CD4-positive, alpha-beta T cell treated with Interleukin-1 beta for 1 hour (primary cell): Measurements from ENCODE around the gene RLN1.
A peak's percentile ranks its signal among the peaks of the same experiment; 100 is the strongest.
"Not testable (repeated sequence)": the region's sequence is repeated elsewhere in the genome, so short reads cannot be mapped to it uniquely, and the experiment has no call there.

Experiments
- DNase-seq, 2 donors: peaks; one replicate each; pipeline ENCODE4 v3.0.0-alpha.2; 2020 to 2022

Gene RLN1

DNA sequence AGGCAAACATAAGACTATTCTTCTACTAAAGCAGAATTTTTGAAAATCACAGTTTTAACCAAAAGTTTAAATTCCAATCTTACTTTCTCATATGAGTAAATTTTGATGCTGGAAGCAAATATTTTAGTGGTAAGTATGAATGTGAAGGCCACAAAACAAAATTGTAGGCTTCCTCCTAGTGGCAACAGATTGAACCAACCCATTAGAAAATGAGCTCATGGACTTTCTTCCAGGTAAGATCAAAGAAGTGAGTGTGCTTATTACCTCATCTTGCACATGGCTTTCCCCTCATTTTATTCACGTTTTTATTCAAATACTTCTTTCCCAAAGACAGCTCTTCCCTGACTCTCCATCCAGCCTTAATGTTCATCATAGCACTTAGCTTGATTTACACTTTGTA lies 18.6 kb downstream of the RLN1 start:
- DNase-seq, result peak in 1 of 2 donors; percentile 6

DNA sequence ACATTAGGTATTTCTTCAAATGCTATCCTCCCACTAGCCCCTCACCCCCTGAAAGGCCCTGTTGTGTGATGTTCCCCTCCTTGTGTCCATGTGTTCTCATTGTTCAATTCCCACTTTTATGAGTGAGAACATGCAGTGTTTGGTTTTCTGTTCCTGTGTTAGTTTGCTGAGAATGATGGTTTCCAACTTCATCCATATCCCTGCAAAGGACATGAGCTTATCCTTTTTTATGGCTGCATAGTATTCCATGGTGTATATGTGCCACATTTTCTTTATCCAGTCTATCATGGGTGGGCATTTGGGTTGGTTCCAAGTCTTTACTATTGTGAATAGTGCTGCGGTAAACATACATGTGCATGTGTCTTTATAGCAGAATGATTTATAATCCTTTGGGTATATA lies 23.3 kb downstream of the RLN1 start:
- DNase-seq, result not testable (repeated sequence)

DNA sequence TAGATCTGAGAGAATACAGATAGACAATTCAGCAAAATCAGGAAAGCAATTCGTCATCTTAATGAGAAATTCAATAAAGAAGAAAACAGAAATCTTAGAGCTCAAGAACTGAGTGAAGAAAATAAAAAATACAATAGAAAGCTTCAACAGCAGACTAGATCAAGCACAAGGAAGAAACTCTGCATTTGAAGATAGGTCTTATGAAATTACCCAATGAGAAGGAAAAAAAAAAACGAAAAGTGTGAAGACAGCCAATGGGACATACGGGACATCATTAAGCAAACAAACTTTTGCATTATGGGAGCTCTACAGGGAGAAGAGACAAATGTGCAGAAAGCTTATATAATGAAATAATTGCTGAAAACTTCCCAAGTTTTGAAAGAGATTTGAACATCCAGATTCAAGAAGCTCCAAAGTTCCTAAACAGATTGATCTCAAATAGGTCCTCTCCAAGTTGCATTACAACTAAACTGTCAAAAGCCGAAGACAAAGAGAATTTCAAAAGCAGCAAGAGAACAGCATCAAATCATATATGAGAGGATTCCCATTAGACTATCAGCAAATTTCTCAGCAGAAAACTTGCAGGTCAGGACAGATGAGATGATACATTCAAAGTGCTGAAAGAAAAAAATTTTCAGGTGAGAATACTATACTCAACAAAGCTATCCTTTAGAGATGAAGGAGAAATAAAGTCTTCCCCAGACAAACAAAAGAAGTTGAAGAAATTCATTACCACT lies 24.3 kb downstream of the RLN1 start:
- no peak for DNase-seq

DNA sequence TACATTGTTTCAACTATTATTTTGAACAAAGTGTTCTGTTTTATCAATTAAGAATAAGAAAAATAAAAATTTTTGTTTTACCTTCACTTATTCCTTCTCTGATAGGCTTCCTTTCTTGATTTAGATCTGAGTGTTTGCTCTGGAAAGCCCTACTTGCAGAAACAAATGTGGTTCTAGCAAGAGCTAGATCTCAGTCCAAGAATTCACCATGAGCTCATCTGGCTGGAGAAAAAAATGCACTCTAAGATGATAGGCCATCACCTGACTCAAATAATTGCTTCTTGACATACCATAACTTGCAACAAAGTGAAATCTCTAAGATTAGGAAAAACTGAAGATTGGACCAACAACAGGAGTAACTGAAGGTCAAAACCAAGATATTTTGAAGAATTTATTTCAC lies 28.8 kb downstream of the RLN1 start:
- no peak for DNase-seq

DNA sequence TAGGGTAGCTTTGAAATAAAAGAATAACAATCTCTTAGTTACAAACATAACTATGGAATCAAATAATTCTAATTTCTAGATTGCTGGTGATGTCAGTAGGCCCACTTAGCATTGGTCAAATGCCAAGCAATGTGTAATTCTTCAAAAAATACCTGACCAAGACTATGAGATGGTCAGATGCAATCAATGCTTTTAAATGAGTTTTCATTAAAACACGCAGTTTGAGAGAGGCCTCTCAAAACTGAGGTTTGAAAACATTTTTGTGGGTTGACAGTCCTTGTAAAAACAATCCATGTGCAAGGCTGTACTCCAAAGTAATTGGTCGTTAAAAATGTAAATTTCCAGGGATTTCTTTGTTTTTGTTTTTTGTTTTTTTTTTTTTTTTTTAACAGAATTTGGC lies 33.9 kb downstream of the RLN1 start:
- no peak for DNase-seq

DNA sequence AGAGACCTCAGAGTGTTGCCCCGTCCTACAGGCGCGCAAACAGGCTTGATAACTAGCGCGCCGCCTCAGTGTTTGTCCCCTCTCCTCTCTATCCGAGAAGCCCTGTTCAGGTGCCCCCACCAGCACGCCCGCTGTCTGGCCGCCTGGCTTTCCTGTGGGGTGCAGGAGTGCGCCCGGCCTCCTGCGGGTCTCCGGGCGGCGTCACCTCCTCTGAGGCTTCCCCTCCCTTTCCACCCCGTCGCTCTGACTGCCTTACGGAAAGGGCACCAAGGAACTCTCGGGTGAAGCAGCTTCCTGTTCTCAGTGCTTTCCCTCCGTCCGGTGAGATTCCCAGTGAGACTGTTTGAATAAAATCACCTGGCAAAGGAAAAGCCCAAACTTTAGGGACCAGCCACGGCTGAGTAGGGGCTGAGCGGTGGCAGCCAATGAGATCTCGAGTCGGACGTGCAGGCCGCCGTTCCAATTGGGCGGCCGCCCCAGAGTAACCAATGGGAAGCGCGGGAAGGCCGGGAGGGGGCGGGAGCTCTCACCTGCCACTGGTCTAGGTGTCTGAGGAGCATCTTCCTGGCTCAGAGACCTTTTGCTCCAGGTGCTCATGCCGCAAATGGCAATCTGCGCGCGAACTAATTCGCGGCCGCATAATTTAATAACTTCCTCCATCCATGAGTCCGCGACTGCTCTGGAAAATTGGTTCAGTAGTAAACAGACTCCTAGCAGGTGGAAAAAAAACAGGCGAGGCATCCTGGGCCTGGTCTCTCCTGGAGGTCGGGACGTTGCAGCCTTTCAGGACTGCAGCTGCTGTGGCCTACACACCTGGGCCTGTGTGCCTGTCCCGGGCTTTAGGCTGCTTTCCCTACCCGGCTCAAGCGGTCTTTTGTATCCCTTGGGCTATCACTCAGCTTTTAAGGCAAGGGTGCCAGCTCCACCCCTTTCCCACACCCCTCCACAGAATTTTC lies 35.6 kb downstream of the RLN1 start, which contains the start of gene RLN2:
Gene RLN2, minus strand, starts transcription at position 877 of the 956 bp plus-strand sequence. Its CDS starts 136 bp downstream, at position 741.
- peak in 1 of 2 donors; percentile 16 for DNase-seq

DNA sequence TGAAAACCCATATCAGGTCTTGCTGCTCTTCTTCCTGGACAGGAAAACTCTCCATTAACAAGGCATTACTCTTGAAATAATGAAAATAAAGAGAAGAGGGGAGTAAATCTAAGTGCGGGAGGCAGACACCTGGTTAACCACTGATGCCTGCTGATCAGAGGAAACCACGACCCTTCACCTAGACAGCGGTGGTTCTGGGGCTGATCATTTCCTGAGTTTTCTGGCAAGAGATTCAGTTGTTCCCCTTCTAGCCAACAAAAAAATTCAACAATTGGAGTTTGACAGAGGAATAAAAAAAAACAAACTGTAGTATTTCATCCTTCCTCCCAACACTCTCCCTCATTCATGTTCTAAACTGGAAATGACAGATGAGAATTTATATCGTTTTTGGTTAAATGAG lies 38.1 kb downstream of the RLN1 start:
- DNase-seq, result peak in 1 of 2 donors; percentile 12

DNA sequence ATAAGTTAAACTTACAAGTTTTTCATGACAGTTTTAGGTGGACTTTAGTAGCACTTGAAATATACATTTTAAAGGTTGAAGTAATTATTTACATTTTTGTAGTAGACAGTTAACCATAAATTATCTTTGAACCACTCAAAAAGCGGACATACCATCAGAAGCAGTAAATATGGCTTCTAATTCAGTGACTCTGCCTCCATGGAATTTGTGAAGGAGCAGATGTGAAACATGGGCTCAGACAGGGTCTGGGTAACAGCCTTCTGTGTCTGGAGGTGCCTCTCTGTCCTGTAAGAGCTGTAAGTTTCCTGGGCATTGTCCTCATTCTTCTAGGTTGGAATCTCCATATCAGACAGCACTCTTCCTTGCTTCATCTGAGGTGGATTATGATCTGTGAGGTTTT lies 47.5 kb downstream of the RLN1 start:
- DNase-seq, result no peak

DNA sequence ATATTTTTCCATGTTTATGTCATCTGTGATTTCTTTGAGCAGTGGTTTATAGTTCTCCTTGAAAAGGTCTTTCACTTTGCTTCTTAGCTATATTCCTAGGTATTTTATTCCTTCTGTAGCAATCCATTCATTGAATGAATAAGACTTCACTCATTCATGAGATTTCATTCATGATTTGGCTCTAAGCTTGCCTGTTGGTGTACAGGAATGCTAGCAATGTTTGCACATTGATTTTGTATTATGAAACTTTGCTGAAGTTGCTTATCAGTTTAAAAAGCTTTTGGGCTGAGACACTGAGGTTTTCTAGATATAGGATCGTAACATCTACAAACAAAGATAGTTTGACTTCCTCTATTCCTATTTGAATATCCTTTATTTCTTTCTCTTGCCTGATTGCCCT lies 51.1 kb downstream of the RLN1 start:
- no peak for DNase-seq

DNA sequence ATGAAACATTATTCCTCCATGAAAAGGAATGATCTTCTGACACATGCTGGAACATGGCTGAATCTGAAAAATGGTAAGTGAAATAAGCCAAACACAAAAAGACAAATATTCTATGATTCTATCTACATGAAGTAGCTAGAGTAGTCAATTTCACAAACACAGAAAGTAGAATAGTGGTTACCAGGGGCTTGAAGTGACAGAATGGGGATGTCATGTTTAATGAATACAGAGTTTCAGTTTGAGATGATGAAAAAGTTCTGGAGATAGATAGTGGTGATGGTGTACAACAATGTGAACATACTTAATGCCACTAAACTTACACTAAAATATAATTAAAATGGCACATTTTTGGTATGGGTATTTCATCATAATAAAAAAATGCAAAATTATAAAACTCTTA lies 53.4 kb downstream of the RLN1 start:
- no peak for DNase-seq
